Tibial nerve (tissue), 4 donors: Measurements from ENCODE around the gene RIPK4. TPM values are rescaled to one million over a fixed set of nuclear protein-coding genes. Genes with fewer than 3 reads are reported as not detected.

Experiments used
- DNase-seq, 2 donors: peaks; one replicate each; pipeline ENCODE4 v3.0.0-alpha.2; 2019; ENCODE audit warnings: low spot score in 2 of 2
- H3K27ac ChIP-seq, 4 donors: fragments of 200-600 bp; sonication (generic) in 3 of 4; one replicate each; pipeline ENCODE4 v1.5.1; 2017 to 2019; ENCODE audit warnings: mild to moderate bottlenecking in 1 of 4
- H3K27me3 ChIP-seq, 2 donors: fragments of 200-600 bp; sonication (generic) in 1 of 2; one replicate each; pipeline versions ENCODE4 v1.5.1 to v1.6.0; 2017 to 2019
- H3K36me3 ChIP-seq, 3 donors: fragments of 200-600 bp; sonication (generic); one replicate each; pipeline ENCODE4 v1.5.1; 2018 to 2019
- H3K4me1 ChIP-seq, 4 donors: fragments of 200-600 bp; sonication (generic) in 3 of 4; one replicate each; pipeline ENCODE4 v1.5.1; 2017 to 2019
- H3K4me3 ChIP-seq, 4 donors: fragments of 200-600 bp; sonication (generic) in 3 of 4; one replicate each; pipeline ENCODE4 v1.5.1; 2017 to 2019; ENCODE audit warnings: mild to moderate bottlenecking in 1 of 4, moderate library complexity in 1 of 4
- H3K9me3 ChIP-seq, 4 donors: fragments of 200-600 bp; sonication (generic) in 3 of 4; one replicate each; pipeline ENCODE4 v1.5.1; 2017 to 2019
- EP300 ChIP-seq, 2 donors: sonication (generic); formaldehyde crosslinking; IDR thresholded peaks; one replicate each; pipeline ENCODE4 v1.6.1; 2017; ENCODE audit warnings: antibody characterized with exemption in 2 of 2, mild to moderate bottlenecking in 1 of 2
- POLR2A ChIP-seq, 2 donors: fragments of 450-650 bp; IDR thresholded peaks; one replicate each; pipeline ENCODE4 v1.6.1; 2017; ENCODE audit warnings: antibody characterized with exemption in 2 of 2, mild to moderate bottlenecking in 2 of 2, moderate library complexity in 2 of 2
- WGBS, 2 donors: methylation state at CpG; one replicate each; pipeline ENCODE4 v1.1.5; 2018; 5-methylcytosine and 5-hydroxymethylcytosine counted together
- total RNA-seq, 4 donors: library from RNA; depleted of rRNA; stranded (reverse); fragments of >200 nt; gene quantifications; one replicate each; pipeline ENCODE4 v1.1.0, GENCODE V29; 2016
- TF ChIP-seq, protein P1 (sequence below), 5 experiments: fragments of 200-600 bp in 3 of 5; fragments of 450-650 bp in 2 of 5; sonication (generic) in 3 of 5; IDR thresholded peaks; one replicate each; pipeline ENCODE4 v1.5.1; 2016 to 2019; ENCODE audit warnings: antibody characterized with exemption in 5 of 5, mild to moderate bottlenecking in 3 of 5, moderate library complexity in 2 of 5

Gene RIPK4
- total RNA-seq, 4 donors from 2014 or later, result 0.66 to 1.6 (median 1.2) TPM

DNA sequence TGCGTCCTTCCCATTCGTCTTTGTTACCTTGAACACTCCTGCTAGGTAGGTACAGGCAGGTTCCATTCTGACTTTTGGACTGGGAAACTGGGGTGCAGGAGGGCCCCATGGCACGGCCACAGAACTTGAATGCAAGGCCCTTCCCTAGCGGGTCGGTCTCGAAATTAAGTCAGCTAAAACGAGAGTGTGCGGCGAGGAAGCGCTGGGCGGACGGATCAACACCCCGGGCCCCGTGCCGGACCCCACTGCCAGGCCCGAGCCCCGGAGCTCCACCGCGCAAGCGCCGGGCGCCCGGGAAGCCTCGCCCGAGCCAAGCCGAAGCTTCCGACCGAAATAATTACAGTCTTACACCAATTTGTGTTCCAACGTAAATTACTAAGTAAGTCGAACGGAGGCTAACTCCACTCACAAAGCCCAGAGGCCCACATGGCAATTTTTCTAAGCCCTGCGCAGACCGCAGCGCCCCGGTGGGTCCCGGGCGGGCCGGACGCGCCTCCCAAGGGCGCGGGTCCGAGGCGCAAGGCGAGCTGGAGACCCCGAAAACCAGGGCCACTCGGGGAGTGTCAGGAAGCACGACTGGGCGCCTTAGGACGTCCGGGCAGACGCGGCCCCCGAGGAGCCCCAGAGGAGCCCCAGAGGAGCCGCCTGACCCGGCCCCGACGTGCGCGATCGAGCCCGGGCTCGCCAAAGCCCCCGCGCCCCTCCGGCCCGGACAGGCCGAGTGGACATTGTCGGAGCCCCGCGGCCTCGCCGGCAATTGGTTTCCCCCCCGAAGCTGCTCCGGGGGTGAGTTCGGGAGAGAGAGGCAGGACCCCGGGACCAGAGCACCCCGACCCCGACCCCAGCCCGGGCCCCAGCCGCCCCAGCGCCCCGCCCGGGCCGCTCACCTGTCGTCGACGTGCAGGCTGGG lies 624 bp downstream of the RIPK4 start:
- peak overlapping the region in 2 of 4 donors; percentile 22 to 42 for H3K4me3 ChIP-seq
- no peak for DNase-seq
- no peaks in the 10 kb centered on the region for H3K36me3 ChIP-seq
- H3K4me1 ChIP-seq, result peaks cover 0 to 49% (median 24%) of the 10 kb centered on the region in 4 donors
- H3K9me3 ChIP-seq, result no peaks in the 10 kb centered on the region
- peak overlapping the region in 1 of 4 donors; percentile 61 for H3K27ac ChIP-seq
- TF ChIP-seq POLR2A (IDR thresholded peaks at IDR 0.05) (no peak), EP300 (IDR thresholded peaks at IDR 0.05) (no peak)
- TF ChIP-seq, protein P1, sequence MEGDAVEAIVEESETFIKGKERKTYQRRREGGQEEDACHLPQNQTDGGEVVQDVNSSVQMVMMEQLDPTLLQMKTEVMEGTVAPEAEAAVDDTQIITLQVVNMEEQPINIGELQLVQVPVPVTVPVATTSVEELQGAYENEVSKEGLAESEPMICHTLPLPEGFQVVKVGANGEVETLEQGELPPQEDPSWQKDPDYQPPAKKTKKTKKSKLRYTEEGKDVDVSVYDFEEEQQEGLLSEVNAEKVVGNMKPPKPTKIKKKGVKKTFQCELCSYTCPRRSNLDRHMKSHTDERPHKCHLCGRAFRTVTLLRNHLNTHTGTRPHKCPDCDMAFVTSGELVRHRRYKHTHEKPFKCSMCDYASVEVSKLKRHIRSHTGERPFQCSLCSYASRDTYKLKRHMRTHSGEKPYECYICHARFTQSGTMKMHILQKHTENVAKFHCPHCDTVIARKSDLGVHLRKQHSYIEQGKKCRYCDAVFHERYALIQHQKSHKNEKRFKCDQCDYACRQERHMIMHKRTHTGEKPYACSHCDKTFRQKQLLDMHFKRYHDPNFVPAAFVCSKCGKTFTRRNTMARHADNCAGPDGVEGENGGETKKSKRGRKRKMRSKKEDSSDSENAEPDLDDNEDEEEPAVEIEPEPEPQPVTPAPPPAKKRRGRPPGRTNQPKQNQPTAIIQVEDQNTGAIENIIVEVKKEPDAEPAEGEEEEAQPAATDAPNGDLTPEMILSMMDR (IDR thresholded peaks at IDR 0.05), result no peak
- H3K27me3 ChIP-seq, result peaks cover 3 to 99% of the 10 kb centered on the region in 2 donors
- 24 to 43% methylated on average over 15 to 53 of the region's 88 CpGs for WGBS, 2 donors

DNA sequence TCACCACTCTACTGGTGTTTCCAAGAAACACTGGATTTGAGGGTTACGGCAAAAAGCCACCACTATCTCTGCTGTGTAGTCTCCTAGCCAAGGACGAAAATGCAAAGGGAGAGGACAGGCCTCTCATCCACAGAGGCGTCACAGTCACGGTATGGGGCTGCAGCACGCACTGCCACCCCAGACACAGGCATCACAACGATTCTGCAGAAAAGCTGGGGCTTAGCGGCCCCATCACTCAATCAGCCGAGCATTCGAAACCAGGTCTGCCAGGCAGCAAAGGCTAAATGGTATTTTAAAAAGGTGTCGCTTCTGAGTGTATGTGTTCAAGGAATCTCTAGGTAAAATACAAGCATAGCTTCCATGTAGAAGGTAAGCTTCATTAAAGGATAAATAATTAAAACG lies 1.4 kb downstream of the RIPK4 start:
- H3K36me3 ChIP-seq, result no peaks in the 10 kb centered on the region
- WGBS, 2 donors, result 80% methylated on average over 11 of the region's 11 CpGs
- H3K9me3 ChIP-seq, result no peaks in the 10 kb centered on the region
- TF ChIP-seq, protein P1 (IDR thresholded peaks at IDR 0.05), result no peak
- TF ChIP-seq EP300 (IDR thresholded peaks at IDR 0.05) (no peak), POLR2A (IDR thresholded peaks at IDR 0.05) (no peak)
- no peak overlapping the region for H3K27ac ChIP-seq
- H3K4me3 ChIP-seq, result peak overlapping the region in 1 of 4 donors; percentile 22
- DNase-seq, result no peak
- peaks cover 0 to 54% (median 24%) of the 10 kb centered on the region in 4 donors for H3K4me1 ChIP-seq
- H3K27me3 ChIP-seq, result peaks cover 3 to 99% of the 10 kb centered on the region in 2 donors

DNA sequence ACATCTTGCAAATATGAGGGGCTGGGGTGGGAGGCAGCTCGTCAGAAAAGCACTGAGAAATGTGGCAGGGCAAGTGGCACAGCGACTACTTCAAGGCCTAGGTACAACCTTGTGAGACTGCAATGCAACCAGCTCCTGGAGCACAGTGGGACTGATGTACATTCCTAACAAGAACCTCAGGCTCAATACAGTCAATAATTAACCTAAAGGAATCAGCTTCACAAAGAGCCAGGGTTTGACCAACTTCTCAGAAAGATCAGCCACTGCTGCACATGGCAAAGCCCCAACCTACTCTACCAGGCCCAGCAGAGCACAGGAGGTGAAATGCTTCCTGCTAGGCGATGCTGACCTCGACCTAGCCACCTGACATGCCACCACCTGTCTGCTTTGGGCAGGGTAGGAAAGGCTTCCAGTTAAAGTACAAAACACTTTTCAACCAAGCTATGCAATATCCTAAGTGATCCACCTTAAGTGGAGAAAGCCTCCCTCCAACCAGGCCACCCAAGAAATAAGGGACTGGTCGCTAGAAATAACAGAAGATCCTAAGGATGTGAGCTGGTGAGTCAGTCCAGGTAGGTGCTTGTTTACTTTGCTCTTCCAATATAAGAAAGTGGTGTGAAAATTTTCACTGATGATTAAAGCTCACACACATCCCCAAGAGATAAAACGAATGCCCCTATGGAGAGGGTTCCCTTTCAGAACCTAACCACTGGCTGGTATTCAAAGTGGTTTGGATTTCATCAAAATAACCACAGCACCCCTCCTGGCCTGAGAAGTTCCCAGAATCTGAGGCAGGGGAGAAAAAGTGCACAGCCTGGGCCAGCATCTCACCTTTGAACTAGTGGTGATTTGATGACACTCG lies 2.1 kb downstream of the RIPK4 start:
- Histone ChIP-seq H3K4me3 (no peak overlapping the region), H3K27me3 (peaks cover 3 to 97% of the 10 kb centered on the region in 2 donors), H3K36me3 (no peaks in the 10 kb centered on the region), H3K9me3 (no peaks in the 10 kb centered on the region), H3K4me1 (peaks cover 0 to 54% (median 24%) of the 10 kb centered on the region in 4 donors), H3K27ac (no peak overlapping the region)
- no peak for DNase-seq
- TF ChIP-seq EP300 (IDR thresholded peaks at IDR 0.05), result no peak
- TF ChIP-seq POLR2A (IDR thresholded peaks at IDR 0.05), result no peak
- TF ChIP-seq, protein P1 (IDR thresholded peaks at IDR 0.05), result no peak
- 81 to 90% methylated on average over 7 of the region's 7 CpGs for WGBS, 2 donors

DNA sequence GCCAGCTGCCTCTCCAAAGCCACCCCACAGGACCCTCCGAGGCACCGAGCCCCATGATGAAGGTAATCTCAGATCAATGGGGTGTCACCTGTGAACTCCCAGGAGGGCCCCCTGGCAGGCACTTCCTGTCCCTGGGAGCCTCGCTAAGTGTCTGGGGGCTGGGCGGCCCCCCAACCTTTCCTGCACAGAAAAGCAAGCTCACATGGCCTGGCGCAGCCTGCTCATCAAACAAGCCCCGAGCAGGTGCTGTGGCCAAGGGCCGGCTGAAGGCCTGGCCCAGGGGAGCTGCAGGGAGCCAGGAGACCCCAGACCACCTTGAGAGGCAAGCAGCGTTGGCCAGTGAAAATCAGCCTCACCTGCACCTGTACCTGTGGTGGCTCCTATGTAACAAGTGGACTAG lies 2.9 kb downstream of the RIPK4 start:
- DNase-seq, result no peak
- H3K27ac ChIP-seq, result no peak overlapping the region

More for the DNA sequence above, 2.9 kb downstream of the RIPK4 start:
- H3K9me3 ChIP-seq, result no peaks in the 10 kb centered on the region
- no peaks in the 10 kb centered on the region for H3K36me3 ChIP-seq
- H3K4me1 ChIP-seq, result peaks cover 0 to 51% (median 23%) of the 10 kb centered on the region in 4 donors
- H3K4me3 ChIP-seq, result no peak overlapping the region
- TF ChIP-seq, protein P1 (IDR thresholded peaks at IDR 0.05), result no peak
- TF ChIP-seq EP300 (IDR thresholded peaks at IDR 0.05), result no peak
- TF ChIP-seq POLR2A (IDR thresholded peaks at IDR 0.05), result no peak
- 68 to 73% methylated on average over 3 to 5 of the region's 8 CpGs for WGBS, 2 donors
- H3K27me3 ChIP-seq, result peaks cover 3 to 90% of the 10 kb centered on the region in 2 donors
